SJCRH30 (cell line): ENCODE measurements around the gene CEP41. TPM values are rescaled to one million over a fixed set of nuclear protein-coding genes. Genes with fewer than 3 reads are reported as not detected.
A peak's percentile ranks its signal among the peaks of the same experiment; 100 is the strongest.
"Not testable (repeated sequence)": the region's sequence is repeated elsewhere in the genome, so short reads cannot be mapped to it uniquely, and the experiment has no call there.

Source experiments
- DNase-seq, 2 experiments: peaks; one replicate each; pipeline ENCODE4 v3.0.0-alpha.2; 2015 to 2020
- H3K27ac ChIP-seq: fragments of 250-450 bp; sonication (Bioruptor Pico); 2 replicates; pipeline ENCODE4 v1.5.1; 2020; ENCODE audit warnings: mild to moderate bottlenecking, moderate library complexity
- H3K27me3 ChIP-seq: fragments of 250-450 bp; sonication (Bioruptor Pico); 2 replicates; pipeline ENCODE4 v1.5.1; 2020; ENCODE audit warnings: mild to moderate bottlenecking, moderate library complexity
- H3K36me3 ChIP-seq: fragments of 250-450 bp; sonication (Bioruptor Pico); 2 replicates; pipeline ENCODE4 v1.5.1; 2020; ENCODE audit warnings: mild to moderate bottlenecking, moderate library complexity
- H3K4me1 ChIP-seq: fragments of 250-450 bp; sonication (Bioruptor Pico); 2 replicates; pipeline ENCODE4 v1.5.1; 2020; ENCODE audit warnings: mild to moderate bottlenecking, moderate library complexity
- H3K4me3 ChIP-seq: fragments of 250-450 bp; sonication (Bioruptor Pico); 2 replicates; pipeline ENCODE4 v1.5.1; 2020; ENCODE audit warnings: mild to moderate bottlenecking, moderate library complexity
- H3K9me3 ChIP-seq: fragments of 250-450 bp; sonication (Bioruptor Pico); replicated peaks from 2 replicates; pipeline ENCODE4 v1.5.1; 2020; ENCODE audit warnings: mild to moderate bottlenecking, moderate library complexity
- total RNA-seq: library from RNA; depleted of rRNA; stranded (reverse); fragments of >200 nt; shearing (Covaris generic); gene quantifications from 2 replicates; pipeline ENCODE4 v1.2.3, GENCODE V29; 2014

The CEP41 gene
- total RNA-seq, 1 experiment from 2014 or later: 39.9 TPM

GRCh38 chr7:130475776-130476175 lies 35.0 kb upstream of the CEP41 start:
- Histone ChIP-seq H3K4me3 (no peak overlapping the region), H3K27me3 (no peaks in the 10 kb centered on the region), H3K9me3 (peaks cover 13% of the 10 kb centered on the region; the same call in 1 of the 2 replicates), H3K36me3 (no peaks in the 10 kb centered on the region), H3K4me1 (no peaks in the 10 kb centered on the region), H3K27ac (no peak overlapping the region)
- no peak for DNase-seq

- Histone ChIP-seq H3K36me3 (no peaks in the 10 kb centered on the region), H3K4me3 (no peak overlapping the region), H3K27ac (no peak overlapping the region), H3K4me1 (no peaks in the 10 kb centered on the region), H3K27me3 (no peaks in the 10 kb centered on the region), H3K9me3 (peaks cover 13% of the 10 kb centered on the region; the same call in 1 of the 2 replicates)
- no peak for DNase-seq
Observed at GRCh38 chr7:130473876-130474275, 33.1 kb upstream of the CEP41 start.

GRCh38 chr7:130473289-130473688 lies 32.5 kb upstream of the CEP41 start:
- Histone ChIP-seq H3K27me3 (no peaks in the 10 kb centered on the region), H3K27ac (no peak overlapping the region), H3K4me3 (no peak overlapping the region), H3K9me3 (peaks cover 9% of the 10 kb centered on the region; the same call in 1 of the 2 replicates), H3K36me3 (no peaks in the 10 kb centered on the region), H3K4me1 (no peaks in the 10 kb centered on the region)
- DNase-seq: no peak

GRCh38 chr7:130471974-130472373 lies 31.2 kb upstream of the CEP41 start:
- Histone ChIP-seq H3K27me3 (no peaks in the 10 kb centered on the region), H3K4me3 (no peak overlapping the region), H3K27ac (no peak overlapping the region), H3K36me3 (no peaks in the 10 kb centered on the region), H3K4me1 (no peaks in the 10 kb centered on the region), H3K9me3 (no peaks in the 10 kb centered on the region)
- DNase-seq: no peak

GRCh38 chr7:130468612-130469011 lies 27.8 kb upstream of the CEP41 start:
- no peaks in the 10 kb centered on the region for H3K27me3 ChIP-seq
- no peaks in the 10 kb centered on the region for H3K36me3 ChIP-seq
- no peaks in the 10 kb centered on the region for H3K4me1 ChIP-seq
- no peak overlapping the region for H3K4me3 ChIP-seq
- no peak for DNase-seq
- no peak overlapping the region for H3K27ac ChIP-seq
- no peaks in the 10 kb centered on the region for H3K9me3 ChIP-seq

GRCh38 chr7:130463553-130464434 lies 23.0 kb upstream of the CEP41 start:
- no peak for DNase-seq
- H3K4me3 ChIP-seq: no peak overlapping the region
- H3K9me3 ChIP-seq: peaks cover 6% of the 10 kb centered on the region
- H3K27me3 ChIP-seq: no peaks in the 10 kb centered on the region
- no peaks in the 10 kb centered on the region for H3K4me1 ChIP-seq
- H3K36me3 ChIP-seq: no peaks in the 10 kb centered on the region
- H3K27ac ChIP-seq: no peak overlapping the region

- Histone ChIP-seq H3K4me3 (no peak overlapping the region), H3K27me3 (no peaks in the 10 kb centered on the region), H3K9me3 (peaks cover 6% of the 10 kb centered on the region), H3K4me1 (no peaks in the 10 kb centered on the region), H3K27ac (no peak overlapping the region), H3K36me3 (no peaks in the 10 kb centered on the region)
- DNase-seq: no peak
Observed at GRCh38 chr7:130461272-130461671, 20.5 kb upstream of the CEP41 start.

GRCh38 chr7:130458257-130458656 lies 17.4 kb upstream of the CEP41 start:
- Histone ChIP-seq H3K27me3 (no peaks in the 10 kb centered on the region), H3K36me3 (no peaks in the 10 kb centered on the region), H3K27ac (no peak overlapping the region), H3K4me1 (peaks cover 1% of the 10 kb centered on the region; the same call in 1 of the 2 replicates), H3K9me3 (peaks cover 6% of the 10 kb centered on the region), H3K4me3 (no peak overlapping the region)
- DNase-seq: no peak

GRCh38 chr7:130454959-130455358 lies 14.1 kb upstream of the CEP41 start:
- Histone ChIP-seq H3K36me3 (no peaks in the 10 kb centered on the region), H3K9me3 (peaks cover 4% of the 10 kb centered on the region), H3K4me3 (no peak overlapping the region), H3K27ac (no peak overlapping the region), H3K27me3 (no peaks in the 10 kb centered on the region), H3K4me1 (peaks cover 12% of the 10 kb centered on the region)
- DNase-seq: no peak

GRCh38 chr7:130452951-130453350 lies 12.1 kb upstream of the CEP41 start:
- H3K27ac ChIP-seq: peak overlapping the region; percentile 60
- H3K36me3 ChIP-seq: no peaks in the 10 kb centered on the region
- no peaks in the 10 kb centered on the region for H3K27me3 ChIP-seq
- peak; percentile 25 to 64 for DNase-seq
- peaks cover 12% of the 10 kb centered on the region for H3K4me1 ChIP-seq
- H3K4me3 ChIP-seq: no peak overlapping the region
- no peaks in the 10 kb centered on the region for H3K9me3 ChIP-seq

GRCh38 chr7:130451344-130451743 lies 10.5 kb upstream of the CEP41 start:
- not testable (repeated sequence) for H3K4me3 ChIP-seq, H3K9me3 ChIP-seq, H3K27me3 ChIP-seq, H3K27ac ChIP-seq, DNase-seq, H3K36me3 ChIP-seq
- H3K4me1 ChIP-seq: peaks cover 12% of the 10 kb centered on the region

GRCh38 chr7:130446259-130446658 lies 5.4 kb upstream of the CEP41 start:
- Histone ChIP-seq H3K4me1 (peaks cover 13% of the 10 kb centered on the region), H3K9me3 (no peaks in the 10 kb centered on the region), H3K27ac (no peak overlapping the region), H3K27me3 (no peaks in the 10 kb centered on the region), H3K4me3 (no peak overlapping the region), H3K36me3 (no peaks in the 10 kb centered on the region)
- no peak for DNase-seq

- no peak for DNase-seq
Observed at GRCh38 chr7:130444751-130445407, 4.1 kb upstream of the CEP41 start.

GRCh38 chr7:130444234-130444633 lies 3.4 kb upstream of the CEP41 start:
- Histone ChIP-seq H3K4me3 (no peak overlapping the region), H3K4me1 (peaks cover 17% of the 10 kb centered on the region), H3K36me3 (no peaks in the 10 kb centered on the region), H3K27ac (no peak overlapping the region), H3K27me3 (no peaks in the 10 kb centered on the region), H3K9me3 (no peaks in the 10 kb centered on the region)
- DNase-seq: no peak

More at GRCh38 chr7:130444751-130445407, 4.1 kb upstream of the CEP41 start:
- Histone ChIP-seq H3K36me3 (no peaks in the 10 kb centered on the region), H3K9me3 (no peaks in the 10 kb centered on the region), H3K27me3 (no peaks in the 10 kb centered on the region), H3K27ac (no peak overlapping the region), H3K4me1 (peaks cover 17% of the 10 kb centered on the region), H3K4me3 (no peak overlapping the region)

- H3K4me3 ChIP-seq: no peak overlapping the region
- no peaks in the 10 kb centered on the region for H3K27me3 ChIP-seq
- H3K36me3 ChIP-seq: no peaks in the 10 kb centered on the region
- H3K9me3 ChIP-seq: no peaks in the 10 kb centered on the region
- peak overlapping the region; percentile 99; the same call in 1 of the 2 replicates for H3K27ac ChIP-seq
- DNase-seq: no peak
- peaks cover 17% of the 10 kb centered on the region for H3K4me1 ChIP-seq
Observed at GRCh38 chr7:130442601-130443000, 1.8 kb upstream of the CEP41 start.
